Trophoblast cell (in vitro differentiated cells and primary cell): ENCODE measurements around the gene WDR7.

ENCODE experiments used
- DNase-seq, 2 donors: peaks; one replicate each; pipeline ENCODE4 v3.0.0-alpha.2; 2016
- H2AFZ ChIP-seq: 2 replicates; pipeline ENCODE4 v1.6.1; 2013; ENCODE audit warnings: low read length, moderate library complexity, mild to moderate bottlenecking; ENCODE audit not compliant: insufficient read depth, poor library complexity
- H2AK5ac ChIP-seq: 2 replicates; pipeline ENCODE4 v1.6.1; 2013; ENCODE audit warnings: mild to moderate bottlenecking, low read length
- H2BK120ac ChIP-seq: 2 replicates; pipeline ENCODE4 v1.6.1; 2013; ENCODE audit warnings: low read length, mild to moderate bottlenecking, moderate library complexity; ENCODE audit not compliant: insufficient read depth, poor library complexity
- H2BK12ac ChIP-seq: 2 replicates; pipeline ENCODE4 v1.6.1; 2013; ENCODE audit warnings: mild to moderate bottlenecking, low read length, moderate library complexity
- H2BK5ac ChIP-seq: 2 replicates; pipeline ENCODE4 v1.6.1; 2013; ENCODE audit warnings: low read length, low read depth, moderate library complexity, mild to moderate bottlenecking; ENCODE audit not compliant: poor library complexity
- H3K14ac ChIP-seq: 2 replicates; pipeline ENCODE4 v1.6.1; 2013; ENCODE audit warnings: mild to moderate bottlenecking, low read length
- H3K18ac ChIP-seq: 2 replicates; pipeline ENCODE4 v1.6.1; 2013; ENCODE audit warnings: mild to moderate bottlenecking, low read length
- H3K23ac ChIP-seq: 2 replicates; pipeline ENCODE4 v1.6.1; 2013; ENCODE audit warnings: low read length
- H3K27ac ChIP-seq: 2 replicates; pipeline ENCODE4 v1.5.1; 2013; ENCODE audit warnings: low read depth, mild to moderate bottlenecking, inconsistent platforms, low read length, moderate library complexity
- H3K27me3 ChIP-seq: 2 replicates; pipeline ENCODE4 v1.6.1; 2013; ENCODE audit warnings: inconsistent platforms, mild to moderate bottlenecking, low read length, moderate library complexity; ENCODE audit not compliant: insufficient read depth
- H3K36me3 ChIP-seq, 2 experiments: 1 replicate in 1 of 2; 2 replicates in 1 of 2; pipeline ENCODE4 v1.6.1; 2013; ENCODE audit warnings: low read length in 2 of 2, mild to moderate bottlenecking in 2 of 2, moderate library complexity in 1 of 2; ENCODE audit not compliant: insufficient read depth in 2 of 2, control insufficient read depth in 1 of 2
- H3K4ac ChIP-seq: 2 replicates; pipeline ENCODE4 v1.6.1; 2013; ENCODE audit warnings: low read depth, mild to moderate bottlenecking, low read length, moderate library complexity
- H3K4me1 ChIP-seq, 2 experiments: 1 replicate in 1 of 2; 2 replicates in 1 of 2; pipeline ENCODE4 v1.6.1; 2013; ENCODE audit warnings: low read length in 2 of 2, mild to moderate bottlenecking in 2 of 2, moderate library complexity in 1 of 2; ENCODE audit not compliant: insufficient read depth in 2 of 2, control insufficient read depth in 1 of 2
- H3K4me2 ChIP-seq: 2 replicates; pipeline ENCODE4 v1.6.1; 2013; ENCODE audit warnings: inconsistent platforms, mild to moderate bottlenecking, low read length, moderate library complexity
- H3K4me3 ChIP-seq: 2 replicates; pipeline ENCODE4 v1.5.1; 2013; ENCODE audit warnings: mild to moderate bottlenecking, low read depth, low read length, inconsistent platforms
- H3K79me1 ChIP-seq: one replicate; pipeline ENCODE4 v1.6.1; 2013; ENCODE audit warnings: low read length
- H3K79me2 ChIP-seq: 2 replicates; pipeline ENCODE4 v1.6.1; 2013; ENCODE audit warnings: low read length, mild to moderate bottlenecking; ENCODE audit not compliant: control insufficient read depth, insufficient read depth, poor library complexity
- H3K9ac ChIP-seq: 2 replicates; pipeline ENCODE4 v1.6.1; 2013; ENCODE audit warnings: mild to moderate bottlenecking, low read length
- H3K9me3 ChIP-seq: 2 replicates; pipeline ENCODE4 v1.6.1; 2013; ENCODE audit warnings: low read depth, mild to moderate bottlenecking, control low read depth, inconsistent platforms, low read length; ENCODE audit not compliant: insufficient read depth
- H4K12ac ChIP-seq: 2 replicates; pipeline ENCODE4 v1.6.1; 2013; ENCODE audit warnings: low read depth, mild to moderate bottlenecking, low read length, moderate library complexity
- H4K8ac ChIP-seq: 2 replicates; pipeline ENCODE4 v1.6.1; 2013; ENCODE audit warnings: low read depth, mild to moderate bottlenecking, low read length, moderate library complexity
- H4K91ac ChIP-seq: one replicate; pipeline ENCODE4 v1.6.1; 2013; ENCODE audit warnings: low read depth, mild to moderate bottlenecking, low read length, moderate library complexity
- WGBS: extraction: QIAGEN DNeasy Blood & Tissue Kit; methylation state at CpG from one replicate; pipeline ENCODE4 v1.1.7; 2013; ENCODE audit warnings: missing lambda C conversion rate; ENCODE audit not compliant: insufficient read length, insufficient coverage; ENCODE audit errors: extremely low coverage; 5-methylcytosine and 5-hydroxymethylcytosine counted together

Gene WDR7

GRCh38 chr18:57015451-57015850, 364.3 kb downstream of the WDR7 start:
- no CpG with 5 or more reads among the region's 7 CpGs for WGBS
- H3K79me2 ChIP-seq, result no peaks in the 10 kb centered on the region
- no peak overlapping the region for H4K12ac ChIP-seq

GRCh38 chr18:57018845-57019244, 367.7 kb downstream of the WDR7 start:
- Histone ChIP-seq H3K9ac (no peak overlapping the region), H3K4me2 (no peak overlapping the region), H4K91ac (no peak overlapping the region), H2BK120ac (no peak overlapping the region), H3K14ac (no peak overlapping the region), H3K18ac (no peak overlapping the region), H3K9me3 (no peaks in the 10 kb centered on the region), H3K27me3 (no peaks in the 10 kb centered on the region), H3K4me3 (no peak overlapping the region), H3K79me1 (no peaks in the 10 kb centered on the region), H2AK5ac (no peak overlapping the region), H2BK5ac (no peak overlapping the region), H2AFZ (no peak overlapping the region), H2BK12ac (no peak overlapping the region), H3K79me2 (no peaks in the 10 kb centered on the region), H4K12ac (no peak overlapping the region), H3K4ac (no peak overlapping the region), H3K23ac (no peak overlapping the region), H3K36me3 (no peaks in the 10 kb centered on the region), H3K4me1 (no peaks in the 10 kb centered on the region), H4K8ac (no peak overlapping the region), H3K27ac (no peak overlapping the region)
- no peak for DNase-seq
- no CpG with 5 or more reads among the region's 3 CpGs for WGBS

More at GRCh38 chr18:57015451-57015850, 364.3 kb downstream of the WDR7 start:
- Histone ChIP-seq H2BK120ac (no peak overlapping the region), H4K91ac (no peak overlapping the region), H2BK12ac (no peak overlapping the region), H3K4ac (no peak overlapping the region), H3K9me3 (peaks cover 2% of the 10 kb centered on the region), H3K9ac (no peak overlapping the region), H3K27ac (no peak overlapping the region), H3K36me3 (no peaks in the 10 kb centered on the region), H3K79me1 (no peaks in the 10 kb centered on the region), H2AK5ac (no peak overlapping the region), H2BK5ac (no peak overlapping the region), H2AFZ (no peak overlapping the region), H3K4me2 (no peak overlapping the region), H3K14ac (no peak overlapping the region), H3K27me3 (no peaks in the 10 kb centered on the region), H4K8ac (no peak overlapping the region), H3K23ac (no peak overlapping the region), H3K4me1 (no peaks in the 10 kb centered on the region), H3K18ac (no peak overlapping the region), H3K4me3 (no peak overlapping the region)
- DNase-seq, result no peak

- no peak for DNase-seq
- Histone ChIP-seq H3K79me2 (no peaks in the 10 kb centered on the region), H3K4me2 (no peak overlapping the region), H4K12ac (no peak overlapping the region), H3K14ac (no peak overlapping the region), H3K23ac (no peak overlapping the region), H4K91ac (no peak overlapping the region), H3K9ac (no peak overlapping the region), H4K8ac (no peak overlapping the region), H3K4ac (no peak overlapping the region), H3K27me3 (no peaks in the 10 kb centered on the region), H3K9me3 (peaks cover 3% of the 10 kb centered on the region), H2BK5ac (no peak overlapping the region), H3K18ac (no peak overlapping the region), H3K4me3 (no peak overlapping the region), H2AFZ (no peak overlapping the region), H2BK12ac (no peak overlapping the region), H2AK5ac (no peak overlapping the region), H3K36me3 (peaks cover 4 to 5% of the 10 kb centered on the region in 2 experiments), H3K27ac (no peak overlapping the region), H3K4me1 (no peaks in the 10 kb centered on the region), H3K79me1 (no peaks in the 10 kb centered on the region), H2BK120ac (no peak overlapping the region)
- WGBS, result no CpG with 5 or more reads among the region's 4 CpGs
Measured at GRCh38 chr18:57022716-57023115, 371.6 kb downstream of the WDR7 start.

- Histone ChIP-seq H3K36me3 (peaks cover 4 to 5% of the 10 kb centered on the region in 2 experiments), H3K27me3 (no peaks in the 10 kb centered on the region), H4K12ac (no peak overlapping the region), H3K79me2 (no peaks in the 10 kb centered on the region), H2AK5ac (no peak overlapping the region), H2AFZ (no peak overlapping the region), H3K14ac (no peak overlapping the region), H3K4me2 (no peak overlapping the region), H4K8ac (no peak overlapping the region), H2BK12ac (no peak overlapping the region), H3K4me3 (no peak overlapping the region), H3K4ac (no peak overlapping the region), H3K27ac (no peak overlapping the region), H3K4me1 (no peaks in the 10 kb centered on the region), H2BK5ac (no peak overlapping the region), H3K9me3 (peaks cover 3% of the 10 kb centered on the region), H3K9ac (no peak overlapping the region), H3K18ac (no peak overlapping the region), H3K23ac (no peak overlapping the region), H2BK120ac (no peak overlapping the region), H4K91ac (no peak overlapping the region), H3K79me1 (no peaks in the 10 kb centered on the region)
- no peak for DNase-seq
- WGBS, result no CpG with 5 or more reads among the region's 3 CpGs
Measured at GRCh38 chr18:57023275-57023882, 372.2 kb downstream of the WDR7 start.
